Hematopoietic multipotent progenitor cell treated with erythropoietin and hydrocortisone succinate and interleukin-3 and kit ligand, for 15 days (in vitro differentiated cells): ENCODE measurements around the gene PARP4.
"Not testable (repeated sequence)": the region's sequence is repeated elsewhere in the genome, so short reads cannot be mapped to it uniquely, and the experiment has no call there.

Source experiments
- DNase-seq: peaks from one replicate; pipeline ENCODE4 v3.0.0-alpha.2; 2015; ENCODE audit warnings: low spot score

The PARP4 gene

GRCh38 chr13:24444851-24445250 lies 67.7 kb downstream of the PARP4 start:
- not testable (repeated sequence) for DNase-seq

DNA sequence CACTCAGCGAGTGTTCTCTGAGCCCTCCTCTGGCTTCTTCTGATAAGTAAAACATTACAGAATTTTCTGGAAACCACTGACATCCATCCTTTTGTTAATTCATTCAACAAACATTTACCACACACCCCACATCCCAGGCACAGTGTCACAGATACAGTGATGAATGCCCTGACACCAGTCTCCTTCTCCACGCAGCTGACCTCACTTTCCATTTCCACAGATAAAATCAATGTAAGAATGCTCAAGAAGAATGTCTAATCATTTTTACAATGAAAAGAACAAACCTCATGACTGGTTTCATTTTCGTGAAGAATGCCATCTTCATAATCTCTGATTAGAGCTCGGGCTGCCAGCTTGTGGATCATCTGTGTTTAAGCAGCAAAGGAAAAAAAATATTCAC lies 69.2 kb downstream of the PARP4 start:
- DNase-seq = no peak

GRCh38 chr13:24426045-24426444 lies 86.5 kb downstream of the PARP4 start:
- DNase-seq = not testable (repeated sequence)

- not testable (repeated sequence) for DNase-seq
These were observed 92.9 kb downstream of the PARP4 start for GRCh38 chr13:24419668-24420067.

DNA sequence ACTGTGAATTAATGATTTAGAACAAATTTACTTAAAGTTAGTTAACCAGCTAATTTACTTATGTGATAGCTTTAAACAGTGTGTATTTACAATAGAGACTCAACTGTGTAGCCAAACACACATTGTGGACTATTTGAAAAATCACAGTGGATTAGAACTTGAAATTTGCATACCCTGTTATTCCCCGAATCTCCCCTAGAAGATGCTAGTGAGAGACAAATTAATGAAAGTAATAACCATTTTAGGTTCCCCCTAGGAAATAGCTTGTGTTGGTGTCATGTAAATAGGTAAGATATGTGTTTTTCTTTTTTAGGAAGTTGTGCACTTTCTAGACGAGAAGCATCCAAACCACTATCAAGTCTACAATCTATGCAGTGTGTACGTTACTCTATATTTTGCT lies 104.7 kb downstream of the PARP4 start:
- DNase-seq = no peak

- no peak for DNase-seq
These were observed 106.1 kb downstream of the PARP4 start for GRCh38 chr13:24406524-24406923.

DNA sequence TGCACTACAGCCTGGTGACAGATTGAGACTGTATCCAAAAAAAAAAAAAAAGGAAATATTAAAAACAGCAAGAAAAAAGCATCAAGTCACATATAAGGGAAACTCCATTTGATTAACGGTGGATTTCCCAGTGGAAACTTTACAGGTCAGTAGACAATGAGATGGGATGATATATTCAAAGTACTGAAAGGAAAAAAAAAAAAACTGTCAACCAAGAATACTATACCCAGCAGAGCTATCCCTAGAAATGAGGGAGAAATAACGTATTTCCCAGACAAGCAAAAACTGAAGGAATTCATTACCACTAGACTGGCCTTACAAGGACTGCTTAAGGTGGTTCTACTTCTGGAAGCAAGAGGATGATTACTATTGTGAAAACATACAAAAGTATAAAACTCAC lies 115.8 kb downstream of the PARP4 start:
- DNase-seq = no peak

GRCh38 chr13:24392972-24393371 lies 119.6 kb downstream of the PARP4 start:
- no peak for DNase-seq

GRCh38 chr13:24391771-24392683 lies 120.6 kb downstream of the PARP4 start:
- not testable (repeated sequence) for DNase-seq

DNA sequence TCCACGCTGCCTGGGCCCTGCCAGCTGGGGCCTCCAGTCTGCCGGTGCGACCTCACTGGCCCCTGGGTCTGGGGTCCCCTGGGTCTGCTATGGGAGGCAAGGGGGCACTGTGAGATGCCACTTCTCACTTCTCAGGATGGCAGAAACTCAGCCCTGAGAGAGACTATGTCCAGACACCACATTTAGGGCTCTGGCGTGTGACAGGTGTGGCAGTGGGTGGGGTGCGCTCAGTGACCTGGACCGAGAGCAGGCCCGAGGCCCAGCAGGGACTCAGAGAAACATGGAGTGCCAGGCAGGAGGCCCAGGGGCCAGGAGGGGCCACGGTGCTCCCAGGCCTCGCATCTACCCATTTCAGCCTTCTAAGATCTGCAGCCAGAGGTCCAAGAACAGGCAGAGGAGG lies 121.8 kb downstream of the PARP4 start:
- DNase-seq = not testable (repeated sequence)

- no peak for DNase-seq
These were observed 123.1 kb downstream of the PARP4 start for GRCh38 chr13:24389506-24389905.

GRCh38 chr13:24388743-24389142 lies 123.8 kb downstream of the PARP4 start:
- DNase-seq = not testable (repeated sequence)

DNA sequence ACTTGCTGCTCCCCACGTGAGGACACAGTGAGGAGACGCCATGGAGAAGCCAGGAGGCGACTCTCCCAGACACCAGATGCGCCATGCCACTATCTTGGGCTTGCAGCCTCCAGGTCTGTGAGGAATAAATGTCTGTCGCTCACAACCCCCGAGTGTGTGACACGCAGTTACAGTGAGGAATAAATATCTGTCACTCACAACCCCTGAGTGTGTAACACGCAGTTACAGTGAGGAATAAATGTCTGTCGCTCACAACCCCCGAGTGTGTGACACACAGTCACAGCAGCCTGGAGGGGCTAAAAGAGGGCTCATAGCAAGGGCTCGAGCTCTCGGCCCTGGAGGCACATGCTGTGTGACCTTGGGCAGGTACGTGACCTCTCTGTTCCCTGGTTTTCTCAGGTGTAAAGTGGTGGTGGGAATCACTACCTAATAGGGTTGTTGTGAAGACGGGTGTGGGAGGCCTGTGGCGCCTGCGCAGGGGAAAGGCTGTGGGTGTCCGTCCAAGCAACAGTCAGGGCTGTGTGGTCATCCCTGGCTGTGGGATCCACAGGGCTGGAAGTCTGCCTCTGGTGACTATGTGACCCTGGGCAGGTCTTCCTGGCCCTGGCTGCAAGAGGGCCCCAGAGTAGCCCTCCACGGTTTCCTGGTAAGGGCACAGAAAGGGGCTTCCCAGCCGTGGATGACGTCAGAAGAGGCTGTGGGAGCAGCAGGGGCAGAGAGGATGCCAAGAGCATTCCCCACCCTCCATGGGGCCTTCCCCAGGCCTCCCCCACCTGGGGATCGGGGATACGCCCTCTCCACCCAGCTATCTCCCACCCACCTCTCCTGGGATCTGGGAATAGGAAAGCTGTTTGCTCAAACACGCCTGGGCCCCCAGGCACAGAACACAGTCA lies 125.5 kb downstream of the PARP4 start:
- DNase-seq = no peak

GRCh38 chr13:24385902-24386301 lies 126.7 kb downstream of the PARP4 start:
- no peak for DNase-seq

DNA sequence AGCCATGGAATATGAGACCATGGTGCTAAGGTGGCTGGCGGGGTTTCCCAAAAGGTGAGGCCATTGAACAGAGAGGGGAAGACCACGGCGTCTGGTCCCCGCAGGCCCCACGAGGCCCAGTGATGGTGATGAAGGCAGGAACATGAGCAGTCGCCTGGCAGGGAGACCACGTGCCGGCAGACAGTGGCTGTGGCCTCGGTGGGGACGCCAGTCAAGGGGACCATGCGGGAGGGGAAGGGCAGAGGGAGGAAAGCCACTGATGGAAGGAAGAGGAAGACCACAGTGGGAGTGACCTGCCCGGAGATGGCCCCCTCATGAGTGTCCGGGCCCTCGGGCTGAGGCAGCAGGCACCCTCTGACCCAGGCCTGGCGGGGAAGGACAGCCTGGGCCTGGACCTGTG lies 127.6 kb downstream of the PARP4 start:
- DNase-seq = not testable (repeated sequence)

- not testable (repeated sequence) for DNase-seq
These were observed 128.5 kb downstream of the PARP4 start for GRCh38 chr13:24384091-24384490.

GRCh38 chr13:24381541-24382265 lies 130.9 kb downstream of the PARP4 start:
- no peak for DNase-seq

GRCh38 chr13:24380881-24381280 lies 131.7 kb downstream of the PARP4 start:
- DNase-seq = not testable (repeated sequence)

GRCh38 chr13:24380227-24380626 lies 132.4 kb downstream of the PARP4 start:
- not testable (repeated sequence) for DNase-seq

GRCh38 chr13:24371273-24371672 lies 141.3 kb downstream of the PARP4 start:
- DNase-seq = not testable (repeated sequence)
